Measurements from ENCODE around the gene ZHX3.
"Not testable (repeated sequence)": the region's sequence is repeated elsewhere in the genome, so short reads cannot be mapped to it uniquely, and the experiment has no call there.

Gene ZHX3

GRCh38 chr20:41135187-41135887 lies 182.2 kb downstream of the ZHX3 start:
- DNase-seq (ENCODE audit: low read depth in 3 of 3) = no peak

GRCh38 chr20:41134362-41135186 lies 183.0 kb downstream of the ZHX3 start:
- DNase-seq (ENCODE audit: low read depth in 3 of 3) = no peak

- DNase-seq (ENCODE audit: low read depth in 3 of 3) = peak in 2 of 3 donors; percentile 54 to 75
Measured at GRCh38 chr20:41133709-41134361, 183.7 kb downstream of the ZHX3 start.

- DNase-seq (ENCODE audit: low read depth in 3 of 3) = not testable (repeated sequence)
Measured at GRCh38 chr20:41132388-41132775, 185.1 kb downstream of the ZHX3 start.

- no peak for DNase-seq (ENCODE audit: low read depth in 3 of 3)
Measured at GRCh38 chr20:41131594-41132387, 185.7 kb downstream of the ZHX3 start.

All from stimulated activated CD4-positive, alpha-beta T cell treated with anti-CD3 and anti-CD28 coated beads, TNF-alpha, amount 100 ng/mL, for 48 hours (primary cell).